K562 (cell line): ENCODE measurements around the gene IL4R. TPM values are rescaled to one million over a fixed set of nuclear protein-coding genes. Genes with fewer than 3 reads are reported as not detected.

Experiments
- ARID2 ChIP-seq: fragments of 450-650 bp; IDR thresholded peaks from 2 replicates; pipeline ENCODE4 v1.6.1; 2017; ENCODE audit warnings: antibody characterized with exemption, mild to moderate bottlenecking
- BRD9 ChIP-seq: fragments of 450-650 bp; IDR thresholded peaks from 2 replicates; pipeline ENCODE4 v1.6.1; 2018; ENCODE audit warnings: low read depth; ENCODE audit not compliant: partially characterized antibody
- DDX20 ChIP-seq: fragments of 450-650 bp; IDR thresholded peaks from 2 replicates; pipeline ENCODE4 v1.6.1; 2016; ENCODE audit warnings: missing genetic modification characterization, low read depth, mild to moderate bottlenecking, missing compliant biosample characterization, moderate library complexity
- ETV6 ChIP-seq, 3 experiments: fragments of 150-350 bp in 1 of 3; sonication (generic) in 1 of 3; formaldehyde crosslinking in 1 of 3; IDR thresholded peaks; 2 replicates each; pipeline versions ENCODE4 v1.6.1 to v1.8.0; 2014 to 2022; ENCODE audit warnings: borderline replicate concordance in 2 of 3, low read depth in 2 of 3, antibody characterized with exemption in 1 of 3, low read length in 1 of 3, mild to moderate bottlenecking in 1 of 3, missing genetic modification reagents in 1 of 3
- HLTF ChIP-seq: fragments of 450-650 bp; IDR thresholded peaks from 2 replicates; pipeline ENCODE4 v1.6.1; 2016
- KAT2B ChIP-seq: IDR thresholded peaks from one replicate; pipeline ENCODE4 v1.6.1; 2012; ENCODE audit warnings: low read depth, mild to moderate bottlenecking, control low read depth, inconsistent platforms, low read length, moderate library complexity
- NFE2 ChIP-seq: IDR thresholded peaks from 2 replicates; pipeline ENCODE4 v1.6.1; 2014; ENCODE audit warnings: antibody characterized with exemption, low read depth
- NONO ChIP-seq, 2 experiments: fragments of 200-400 bp in 1 of 2; fragments of 450-650 bp in 1 of 2; formaldehyde crosslinking in 1 of 2; IDR thresholded peaks; 2 replicates each; pipeline ENCODE4 v1.6.1; 2017; ENCODE audit warnings: low read depth in 2 of 2, mild to moderate bottlenecking in 2 of 2, moderate library complexity in 2 of 2, low read length in 1 of 2
- NR3C1 ChIP-seq: sonication (generic); formaldehyde crosslinking; IDR thresholded peaks from 2 replicates; pipeline ENCODE4 v1.8.1; 2022; ENCODE audit warnings: missing genetic modification reagents
- RBM39 ChIP-seq: fragments of 200-400 bp; formaldehyde crosslinking; optimal IDR thresholded peaks from 2 replicates; pipeline ENCODE3; 2018; ENCODE audit warnings: low read depth, low read length
- TAF7 ChIP-seq: fragments of 450-650 bp; IDR thresholded peaks from 2 replicates; pipeline ENCODE4 v1.6.1; 2016; ENCODE audit warnings: missing genetic modification characterization, missing compliant biosample characterization
- TEAD1 ChIP-seq, 2 experiments: fragments of 450-650 bp in 1 of 2; sonication (generic) in 1 of 2; formaldehyde crosslinking; IDR thresholded peaks; 2 replicates each; pipeline versions ENCODE4 v1.4.0 to v1.8.0; 2020 to 2022; ENCODE audit warnings: mild to moderate bottlenecking in 2 of 2, missing genetic modification reagents in 1 of 2
- TGIF2 ChIP-seq: sonication (generic); formaldehyde crosslinking; IDR thresholded peaks from 2 replicates; pipeline ENCODE4 v1.8.1; 2022; ENCODE audit warnings: mild to moderate bottlenecking, missing genetic modification reagents, moderate library complexity
- ZBTB40 ChIP-seq, 2 experiments: fragments of 450-650 bp in 1 of 2; sonication (generic) in 1 of 2; formaldehyde crosslinking in 1 of 2; IDR thresholded peaks; 2 replicates each; pipeline versions ENCODE4 v1.7.1 to v1.9.0; 2016 to 2022; ENCODE audit warnings: inconsistent platforms in 1 of 2, mild to moderate bottlenecking in 1 of 2, missing genetic modification reagents in 1 of 2
- ZBTB43 ChIP-seq: sonication (generic); formaldehyde crosslinking; IDR thresholded peaks from 2 replicates; pipeline ENCODE4 v1.8.0; 2023; ENCODE audit warnings: mild to moderate bottlenecking, missing genetic modification reagents
- ZNF184 ChIP-seq: sonication (generic); formaldehyde crosslinking; IDR thresholded peaks from 2 replicates; pipeline ENCODE4 v1.5.0; 2020; ENCODE audit warnings: missing genetic modification reagents
- ZNF24 ChIP-seq: fragments of 450-650 bp; IDR thresholded peaks from 2 replicates; pipeline ENCODE4 v1.6.1; 2016
- ZNF668 ChIP-seq: fragments of 250-450 bp; sonication (Bioruptor Pico); IDR thresholded peaks from 2 replicates; pipeline ENCODE4 v1.8.0; 2022; ENCODE audit warnings: mild to moderate bottlenecking, inconsistent platforms
- polyA plus RNA-seq, 8 experiments: library from polyadenylated mRNA; depleted of rRNA in 4 of 8; stranded (reverse) in 5 of 8; unstranded in 3 of 8; fragments of >200 nt; fragmentation: Nextera tagmentation in 2 of 8; fragmentation: Illumina TruSeq in 1 of 8; extraction: Ambion mirVana in 2 of 8; extraction: Trizol in 1 of 8; gene quantifications; 2 replicates each; pipeline versions ENCODE4 v1.2.1 to v1.2.3, GENCODE V29; 2011 to 2014; ENCODE audit warnings: inconsistent platforms in 1 of 8, missing spikeins in 1 of 8
- total RNA-seq, 7 experiments: library from RNA; depleted of rRNA in 6 of 7; stranded (reverse); fragments of >200 nt in 6 of 7; fragmentation: Illumina TruSeq in 2 of 7; extraction: Trizol in 2 of 7; gene quantifications; 2 replicates each; pipeline versions ENCODE4 v1.2.1 to v1.2.3, GENCODE V29; 2011 to 2021; ENCODE audit warnings: low replicate concordance in 1 of 7

The IL4R gene
- total and polyA plus RNA-seq, 9 of the 15 experiments (the other 6 are each of a cell fraction or from before 2014, with no cell fraction given): 0.17 to 5.8 (median 3.3) TPM

- TF ChIP-seq ZBTB40 (IDR thresholded peaks at IDR 0.05): 0 out of 2 replicates have a peak, but pooled peaks have one; percentile 20
- TF ChIP-seq ZBTB40 (CRISPR knock-in tag; IDR thresholded peaks at IDR 0.05): no peak
- TF ChIP-seq TEAD1 (CRISPR knock-in tag; IDR thresholded peaks at IDR 0.05): no peak
- no peak for TF ChIP-seq ZBTB43 (CRISPR knock-in tag)
- TF ChIP-seq RBM39: no peak
- TF ChIP-seq TAF7 (tag): no peak
- TF ChIP-seq BRD9: no peak
- no peak for TF ChIP-seq NFE2
- TF ChIP-seq NONO (IDR thresholded peaks at IDR 0.05; ENCODE audit: low read depth in 2 of 2, low read length in 1 of 2): no peak
- no peak for TF ChIP-seq HLTF
- no peak for TF ChIP-seq ZNF184 (CRISPR knock-in tag)
- TF ChIP-seq ZNF24: no peak
- no peak for TF ChIP-seq KAT2B
- TF ChIP-seq ARID2: no peak
- TF ChIP-seq DDX20 (tag): no peak
- no peak for TF ChIP-seq ZNF668
- no peak for TF ChIP-seq ETV6 (IDR thresholded peaks at IDR 0.05; ENCODE audit: borderline replicate concordance in 1 of 2, low read depth in 2 of 2, low read length in 1 of 2)
- no peak for TF ChIP-seq ETV6 (CRISPR knock-in tag; IDR thresholded peaks at IDR 0.05; ENCODE audit: borderline replicate concordance)
- TF ChIP-seq NR3C1: no peak
- TF ChIP-seq TGIF2 (CRISPR knock-in tag): no peak
These were observed 61.1 kb downstream of the IL4R start (continued) for GRCh38 chr16:27374804-27375425.
